GDM1 (cell line): ENCODE measurements around the gene C20orf204.

Experiments used
- DNase-seq: peaks from one replicate; lab custom pipeline; 2025; lab: John Stamatoyannopoulos, UW

Gene C20orf204

GRCh38 chr20:64072498-64073063, 36.6 kb downstream of the C20orf204 start:
- DNase-seq, result no peak

- DNase-seq, result no peak
Measured at GRCh38 chr20:64073476-64074183, 37.6 kb downstream of the C20orf204 start.

- DNase-seq, result no peak
Measured at GRCh38 chr20:64074184-64074789, 38.3 kb downstream of the C20orf204 start.

- no peak for DNase-seq
Measured at GRCh38 chr20:64074963-64075362, 39.0 kb downstream of the C20orf204 start.

GRCh38 chr20:64075556-64075955, 39.6 kb downstream of the C20orf204 start:
- DNase-seq, result no peak

GRCh38 chr20:64076061-64076997, 40.3 kb downstream of the C20orf204 start:
- no peak for DNase-seq

- DNase-seq, result peak; percentile 84
Measured at GRCh38 chr20:64077094-64077493, 41.1 kb downstream of the C20orf204 start.

- DNase-seq, result no peak
Measured at GRCh38 chr20:64077541-64077875, 41.5 kb downstream of the C20orf204 start.

- peak; percentile 75 for DNase-seq
Measured at GRCh38 chr20:64077876-64078551, 42.0 kb downstream of the C20orf204 start.

GRCh38 chr20:64078934-64079272, 42.9 kb downstream of the C20orf204 start:
- no peak for DNase-seq

- peak; percentile 95 for DNase-seq
Measured at GRCh38 chr20:64079273-64080012, 43.5 kb downstream of the C20orf204 start, which contains the start of gene RGS19. TSS of gene RGS19 (minus strand) at chr20:64079518. CDS start at chr20:64076886, 2,632 bp downstream.

GRCh38 chr20:64080013-64080812, 44.2 kb downstream of the C20orf204 start, which contains the start of gene OPRL1:
TSS of gene OPRL1 (plus strand) at chr20:64080082. CDS start at chr20:64092721, 12,639 bp downstream.
- no peak for DNase-seq

GRCh38 chr20:64080813-64081623, 45.0 kb downstream of the C20orf204 start:
- no peak for DNase-seq

GRCh38 chr20:64081624-64081964, 45.6 kb downstream of the C20orf204 start:
- DNase-seq, result no peak

- DNase-seq, result peak; percentile 55
Measured at GRCh38 chr20:64082126-64082731, 46.2 kb downstream of the C20orf204 start.

- no peak for DNase-seq
Measured at GRCh38 chr20:64082820-64083377, 46.9 kb downstream of the C20orf204 start.

- peak; percentile 88 for DNase-seq
Measured at GRCh38 chr20:64083378-64083803, 47.4 kb downstream of the C20orf204 start.
